GM21737 (cell line): ENCODE results near the gene VPS41.
"Not testable (repeated sequence)": the region's sequence is repeated elsewhere in the genome, so short reads cannot be mapped to it uniquely, and the experiment has no call there.

Source experiments
- ATAC-seq: cut with Tn5 transposase; IDR thresholded peaks from one replicate; pipeline ENCODE4 v1.9.1; 2021; ENCODE audit warnings: mild to moderate bottlenecking, moderate library complexity; ENCODE audit not compliant: unreplicated experiment

The VPS41 gene

GRCh38 chr7:38858259-38858884, 50.6 kb downstream of the VPS41 start:
- ATAC-seq, result no peak

DNA sequence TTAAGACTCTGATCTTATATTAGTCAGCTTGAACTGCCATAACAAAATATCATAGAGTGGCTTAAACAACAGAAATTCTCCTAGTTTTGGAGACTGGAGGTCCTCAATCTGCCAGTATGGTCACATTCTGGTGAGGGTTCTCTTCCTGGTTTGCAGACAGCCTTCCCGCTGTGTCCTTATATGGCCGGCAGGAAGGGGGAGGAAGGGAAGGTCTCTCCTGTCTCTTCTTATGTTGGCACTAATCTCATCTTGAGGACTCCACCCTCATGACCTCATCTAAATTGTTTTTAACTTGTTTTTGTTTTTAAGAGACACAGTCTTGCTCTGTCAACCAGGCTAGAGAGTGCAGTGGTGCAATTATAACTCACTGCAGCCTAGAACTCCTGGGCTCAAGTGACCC, 53.1 kb downstream of the VPS41 start:
- no peak for ATAC-seq

DNA sequence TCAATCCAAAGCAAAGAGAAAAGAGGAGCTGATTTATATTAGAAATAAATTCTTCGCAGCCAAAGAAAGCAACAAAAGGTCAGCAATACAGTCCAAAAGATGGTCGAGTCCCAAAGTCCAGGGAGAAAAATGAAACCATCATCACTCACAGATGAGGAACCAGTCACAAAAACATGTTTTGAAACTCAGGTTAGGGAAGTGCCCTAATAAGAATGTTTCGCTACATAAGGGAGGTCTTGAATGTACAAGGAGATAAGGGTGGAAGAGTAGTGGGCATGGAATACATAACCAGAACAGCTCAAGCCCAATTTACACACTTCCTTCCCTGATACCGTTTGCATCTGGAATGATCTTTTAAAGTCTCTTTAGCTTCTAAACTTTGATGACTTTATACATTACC, 53.6 kb downstream of the VPS41 start:
- no peak for ATAC-seq

DNA sequence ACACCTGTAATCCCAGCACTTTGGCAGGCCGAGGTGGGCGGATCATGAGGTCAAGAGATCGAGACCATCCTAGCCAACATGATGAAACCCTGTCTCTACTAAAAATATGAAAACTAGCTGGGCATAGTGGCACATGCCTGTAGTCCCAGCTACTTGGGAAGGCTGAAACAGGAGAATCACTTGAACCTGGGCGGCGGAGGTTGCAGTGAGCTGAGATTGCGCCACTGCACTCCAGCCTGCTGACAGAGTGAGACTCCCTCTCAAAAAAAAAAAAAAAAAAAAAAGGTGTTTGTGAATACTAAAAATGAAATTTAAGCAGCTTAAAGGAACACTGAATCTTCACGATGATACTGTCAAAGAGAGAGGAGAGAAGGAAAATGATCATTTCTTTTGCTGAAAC, 54.0 kb downstream of the VPS41 start:
- not testable (repeated sequence) for ATAC-seq

DNA sequence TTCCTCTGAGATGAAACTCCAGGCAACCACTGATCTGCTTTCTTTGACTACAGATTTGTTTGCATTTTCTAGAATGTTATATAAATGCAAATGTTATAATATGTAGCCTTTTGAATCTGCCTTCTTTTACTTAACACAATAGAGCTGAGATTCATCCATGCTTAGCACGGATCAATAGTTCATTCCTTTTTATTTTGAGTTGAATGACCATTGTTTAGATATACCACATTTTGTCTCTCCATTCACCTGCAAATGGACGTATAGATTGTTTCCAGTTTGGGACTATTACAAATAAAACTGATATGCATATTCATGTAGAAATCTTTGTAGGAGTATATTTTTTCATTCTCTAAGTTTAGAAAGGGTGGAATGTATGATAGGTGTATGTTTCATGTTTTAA, 57.7 kb downstream of the VPS41 start:
- no peak for ATAC-seq

GRCh38 chr7:38846280-38846679, 62.7 kb downstream of the VPS41 start:
- no peak for ATAC-seq

- no peak for ATAC-seq
Measured at GRCh38 chr7:38844952-38845563, 63.9 kb downstream of the VPS41 start.

DNA sequence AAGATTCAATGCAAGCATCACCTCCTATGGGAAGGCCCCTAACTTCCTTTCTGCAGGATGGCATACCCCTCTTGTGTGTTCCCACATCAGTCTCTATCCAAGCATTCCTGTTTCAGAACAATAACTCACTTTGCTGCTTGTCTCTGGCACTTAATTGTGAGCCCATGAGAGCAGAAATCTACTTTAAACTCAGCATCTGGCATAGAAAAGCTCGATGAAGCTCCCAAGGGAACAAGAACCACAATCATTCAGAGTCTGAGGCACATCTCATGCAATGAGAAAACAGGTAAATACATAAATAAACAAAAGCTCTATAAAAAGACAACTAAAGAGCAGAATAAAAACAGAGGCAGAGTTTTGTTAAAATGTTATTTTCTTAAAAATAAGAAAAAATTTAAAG, 66.2 kb downstream of the VPS41 start:
- ATAC-seq, result no peak

- no peak for ATAC-seq
Measured at GRCh38 chr7:38840736-38841460, 68.1 kb downstream of the VPS41 start.

- no peak for ATAC-seq
Measured at GRCh38 chr7:38839851-38840250, 69.1 kb downstream of the VPS41 start.

DNA sequence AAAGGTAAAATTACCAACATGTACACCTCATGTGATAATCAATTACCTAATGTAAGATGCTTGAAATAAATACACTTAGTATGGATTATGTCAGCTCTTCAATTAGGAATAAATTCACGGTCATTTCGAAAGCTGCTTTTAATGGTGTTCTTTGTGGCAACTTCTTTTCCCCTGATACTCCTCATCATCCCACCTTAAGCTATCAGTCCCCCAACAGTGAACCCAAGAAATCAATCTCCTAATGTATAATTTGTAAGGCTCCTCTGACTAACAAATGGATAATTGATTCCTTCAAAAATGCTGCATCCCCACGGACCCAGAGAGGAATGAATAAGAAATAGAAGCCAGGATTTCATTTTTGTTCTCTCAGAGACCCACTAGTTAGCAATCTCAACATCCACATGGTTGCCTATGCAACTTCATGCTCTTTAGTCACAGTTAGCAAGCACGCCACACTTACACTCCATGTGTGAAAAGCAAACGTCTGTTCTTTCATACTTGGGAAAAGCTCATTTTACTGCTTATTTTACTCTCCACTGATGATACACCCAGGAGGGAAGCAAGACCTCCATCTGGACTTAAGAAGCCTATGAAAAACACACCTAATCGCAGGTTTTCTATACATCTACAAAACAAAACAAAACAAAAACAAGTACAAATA, 70.1 kb downstream of the VPS41 start:
- ATAC-seq, result no peak

GRCh38 chr7:38834357-38834756, 74.6 kb downstream of the VPS41 start:
- no peak for ATAC-seq

- ATAC-seq, result no peak
Measured at GRCh38 chr7:38833329-38833728, 75.7 kb downstream of the VPS41 start.

GRCh38 chr7:38831259-38831996, 77.6 kb downstream of the VPS41 start:
- no peak for ATAC-seq

DNA sequence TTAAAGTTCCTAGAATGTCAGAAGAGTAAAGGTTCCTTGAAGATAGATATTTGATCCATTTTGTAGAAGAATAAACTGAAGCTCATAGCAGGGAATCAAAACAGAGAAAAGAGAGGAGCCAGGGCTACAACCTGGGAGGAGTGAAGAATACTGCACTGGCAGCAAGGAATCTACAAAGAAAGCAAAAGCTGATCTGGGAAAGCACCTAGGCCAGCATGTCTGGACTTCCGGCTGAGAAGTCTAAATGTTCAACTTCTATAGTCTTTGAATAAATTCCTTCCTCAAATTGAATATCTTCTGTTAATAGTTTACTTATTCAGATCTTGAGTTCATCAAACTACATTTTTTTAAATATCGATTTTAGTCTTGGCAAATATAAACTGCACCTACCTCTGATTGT, 78.2 kb downstream of the VPS41 start:
- ATAC-seq, result no peak

GRCh38 chr7:38829488-38830165, 79.4 kb downstream of the VPS41 start:
- no peak for ATAC-seq

- no peak for ATAC-seq
Measured at GRCh38 chr7:38828026-38828425, 81.0 kb downstream of the VPS41 start.

DNA sequence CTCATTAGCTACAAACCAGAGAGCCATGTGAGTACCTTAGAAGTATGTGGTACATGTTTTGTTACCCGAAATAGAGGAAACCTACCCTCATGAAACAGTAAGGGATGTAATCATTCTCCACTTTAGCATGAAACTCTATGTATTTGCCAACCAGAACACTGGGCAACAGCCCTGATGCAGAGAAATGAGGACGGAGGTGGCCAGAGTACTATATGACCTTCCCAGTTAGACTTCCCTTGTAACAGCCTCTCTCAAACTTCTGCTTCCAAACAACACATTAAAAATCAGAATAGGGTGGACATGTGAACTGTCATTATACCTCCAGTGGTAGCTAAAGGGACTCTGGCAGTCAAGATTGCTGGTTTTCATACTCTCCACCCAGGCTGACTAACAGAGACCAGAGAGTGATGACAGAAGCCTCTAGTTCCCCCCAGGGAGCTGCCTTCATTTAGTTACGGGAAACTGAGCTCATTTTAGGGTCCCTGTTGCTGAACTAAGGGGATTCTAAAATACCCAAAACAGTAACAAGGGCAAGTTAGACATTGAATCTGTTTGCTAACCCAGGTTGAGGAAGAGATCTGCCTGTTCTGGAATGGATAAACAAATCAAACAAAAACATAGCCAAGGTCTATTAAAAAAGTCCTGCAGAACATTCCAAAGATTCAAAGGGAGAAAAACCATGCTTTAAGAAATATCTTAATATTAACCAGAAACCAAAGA, 83.1 kb downstream of the VPS41 start:
- no peak for ATAC-seq

DNA sequence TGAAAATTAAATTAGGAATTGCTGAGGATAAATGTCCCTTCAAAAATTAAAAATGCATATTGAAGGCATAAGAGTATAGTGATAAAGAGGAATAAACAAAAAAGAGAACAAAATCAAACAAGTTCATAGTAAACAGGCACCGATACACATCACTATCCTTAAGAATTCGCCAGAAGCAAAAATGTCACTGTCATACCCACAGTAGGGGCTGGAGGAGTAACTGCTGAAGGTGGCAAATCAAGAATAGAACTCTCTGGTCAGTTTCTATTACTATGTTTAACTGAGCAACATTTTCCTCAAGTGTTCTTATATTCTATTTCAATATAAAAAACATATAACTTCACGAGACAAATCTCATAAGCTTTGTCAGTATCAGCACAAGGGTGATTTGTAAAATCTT, 84.0 kb downstream of the VPS41 start:
- ATAC-seq, result no peak

DNA sequence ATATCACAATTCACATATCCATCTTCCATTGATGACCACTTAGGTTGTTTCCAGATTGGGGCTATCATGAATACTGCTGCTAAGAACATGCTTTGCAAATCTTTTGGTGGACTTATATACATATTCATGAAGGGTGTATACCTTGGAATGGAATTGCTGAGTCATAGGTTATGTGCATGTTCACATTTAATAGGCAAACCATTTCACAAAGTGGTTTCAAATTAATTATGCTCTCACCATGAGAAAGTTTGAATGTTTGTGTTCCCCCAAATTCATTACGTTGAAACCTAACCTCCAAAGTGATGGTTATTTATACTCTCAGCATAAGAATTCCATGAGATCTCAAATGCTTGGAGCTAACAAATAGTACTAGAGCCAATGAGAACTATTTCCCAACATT, 86.4 kb downstream of the VPS41 start:
- no peak for ATAC-seq
